HEK293T (cell line): ENCODE data around the gene CEP43.

ENCODE experiments used
- CTCF ChIA-PET: fragments of 350-600 bp; formaldehyde crosslinking; extraction: SDS; loops from one replicate; lab custom pipeline; 2021; ENCODE audit warnings: antibody characterized with exemption, inconsistent platforms; lab: Yijun Ruan, JAX
- POLR2A ChIA-PET: fragments of 350-600 bp; formaldehyde crosslinking; extraction: SDS; loops from one replicate; lab custom pipeline; 2020; ENCODE audit warnings: antibody characterized with exemption, inconsistent platforms; lab: Yijun Ruan, JAX
- DNase-seq: peaks from one replicate; pipeline ENCODE4 v3.0.0; 2012; ENCODE audit warnings: mixed read lengths; ENCODE audit errors: extremely low spot score
- ARNT ChIP-seq: fragments of 450-650 bp; IDR thresholded peaks from 2 replicates; pipeline ENCODE4 v1.6.1; 2017; ENCODE audit warnings: mild to moderate bottlenecking
- BHLHE40 ChIP-seq: fragments of 450-650 bp; IDR thresholded peaks from 2 replicates; pipeline ENCODE4 v1.6.1; 2016; ENCODE audit warnings: mild to moderate bottlenecking, moderate library complexity, borderline replicate concordance
- CTBP1 ChIP-seq: fragments of 450-650 bp; IDR thresholded peaks from 2 replicates; pipeline ENCODE4 v1.6.1; 2016; ENCODE audit warnings: borderline replicate concordance
- ELF4 ChIP-seq: fragments of 450-650 bp; IDR thresholded peaks from 2 replicates; pipeline ENCODE4 v1.6.1; 2017; ENCODE audit warnings: antibody characterized with exemption
- FOXA1 ChIP-seq: fragments of 450-650 bp; IDR thresholded peaks from 2 replicates; pipeline ENCODE4 v1.6.1; 2016; ENCODE audit warnings: mild to moderate bottlenecking
- FOXK2 ChIP-seq: fragments of 450-650 bp; IDR thresholded peaks from 2 replicates; pipeline ENCODE4 v1.6.1; 2016; ENCODE audit warnings: mild to moderate bottlenecking
- FOXM1 ChIP-seq: fragments of 450-650 bp; IDR thresholded peaks from 2 replicates; pipeline ENCODE4 v1.6.1; 2017; ENCODE audit warnings: mild to moderate bottlenecking, borderline replicate concordance
- HDGF ChIP-seq: fragments of 450-650 bp; IDR thresholded peaks from 2 replicates; pipeline ENCODE4 v1.6.1; 2017; ENCODE audit warnings: antibody characterized with exemption, borderline replicate concordance
- L3MBTL2 ChIP-seq: fragments of 450-650 bp; conservative IDR thresholded peaks from 2 replicates; pipeline ENCODE4 v1.6.1; 2016; ENCODE audit warnings: mild to moderate bottlenecking
- LEF1 ChIP-seq: fragments of 450-650 bp; IDR thresholded peaks from 2 replicates; pipeline ENCODE4 v1.6.1; 2017; ENCODE audit warnings: mild to moderate bottlenecking, borderline replicate concordance
- NFRKB ChIP-seq: fragments of 450-650 bp; IDR thresholded peaks from 2 replicates; pipeline ENCODE4 v1.6.1; 2016; ENCODE audit warnings: mild to moderate bottlenecking, moderate library complexity
- SP1 ChIP-seq: fragments of 450-650 bp; IDR thresholded peaks from 2 replicates; pipeline ENCODE4 v1.6.1; 2017
- SUZ12 ChIP-seq: fragments of 450-650 bp; IDR thresholded peaks from 2 replicates; pipeline ENCODE4 v1.6.1; 2016; ENCODE audit warnings: mild to moderate bottlenecking
- TARDBP ChIP-seq: fragments of 450-650 bp; IDR thresholded peaks from 2 replicates; pipeline ENCODE4 v1.6.1; 2016
- ZNF384 ChIP-seq: fragments of 450-650 bp; IDR thresholded peaks from 2 replicates; pipeline ENCODE4 v1.6.1; 2016
- TF ChIP-seq, protein P1 (sequence below): fragments of 450-650 bp; IDR thresholded peaks from 2 replicates; pipeline ENCODE4 v1.6.1; 2016

CEP43 gene

DNA sequence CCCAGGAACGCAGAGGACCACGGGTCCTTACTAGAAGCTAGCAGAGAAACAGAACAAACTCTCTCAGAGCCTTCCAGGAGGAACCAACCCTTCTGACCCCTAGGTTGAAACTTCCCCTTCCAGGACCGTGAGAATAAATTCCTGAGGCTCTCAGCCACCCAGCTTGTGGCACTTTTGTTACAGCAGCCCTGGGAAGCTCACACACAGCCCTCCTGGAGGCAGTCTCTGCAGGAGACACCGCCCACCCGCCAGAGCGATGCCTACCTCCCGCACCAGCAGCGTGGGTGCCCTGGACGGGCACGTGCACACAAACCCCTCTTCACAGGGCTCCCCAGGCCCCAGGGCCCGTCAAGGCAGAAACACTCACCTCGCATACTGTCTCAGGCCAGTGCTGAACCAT lies 47.1 kb upstream of the CEP43 start:
- ChIA-PET POLR2A (no interaction called here), CTCF (interaction anchor here (0.6 to 1.8 kb wide), 7 partner anchors 8 to 181 kb away, joined by 3 to 8 read pairs (median 3); no protein-coding TSS in a partner anchor)
- no peak for DNase-seq
- TF ChIP-seq SP1 (no peak), FOXM1 (no peak), NFRKB (no peak), CTBP1 (no peak), ARNT (no peak), FOXK2 (no peak), ELF4 (no peak), L3MBTL2 (no peak)

DNA sequence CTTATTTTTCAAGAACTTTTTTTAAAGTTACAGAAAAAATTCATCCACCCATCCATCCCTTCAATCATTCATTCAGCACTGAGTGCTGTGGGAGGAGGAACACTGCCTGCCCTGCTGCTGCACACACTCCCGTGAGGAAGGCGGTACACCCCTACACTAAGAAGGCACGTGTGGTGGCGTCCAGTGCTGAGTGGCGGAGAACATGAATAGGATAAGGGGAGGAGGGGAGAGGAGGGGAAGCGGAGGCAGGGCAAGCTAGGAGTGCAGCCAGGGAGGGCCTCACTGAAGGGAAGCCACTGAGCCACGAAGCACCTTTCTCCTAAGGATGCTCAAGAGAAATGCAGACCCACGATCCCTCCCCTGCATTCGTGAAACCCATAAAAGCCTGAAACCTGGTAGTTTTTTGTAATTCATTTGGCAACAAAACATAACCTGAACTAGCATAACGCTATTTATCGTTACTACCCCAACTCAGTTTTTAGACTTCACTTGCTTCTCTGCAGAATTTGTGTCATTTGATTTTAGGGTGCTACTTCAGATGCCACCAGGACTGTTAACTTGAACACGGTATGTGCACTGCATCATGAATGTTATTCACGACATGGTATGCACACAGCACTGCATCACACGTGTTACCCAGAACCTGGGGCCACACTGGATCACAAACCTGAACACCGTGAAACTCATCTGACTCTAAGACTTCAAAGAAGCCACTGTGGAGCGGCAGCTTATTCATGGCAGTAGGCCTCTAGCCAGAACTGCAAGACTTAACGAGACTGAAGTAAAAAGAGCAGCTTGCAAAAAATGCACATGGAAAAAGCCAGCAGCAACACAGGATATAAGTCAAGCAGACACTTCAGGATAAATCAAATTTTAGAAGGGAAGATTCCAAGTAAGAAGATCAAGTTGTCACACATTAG lies 46.4 kb upstream of the CEP43 start:
- TF ChIP-seq FOXM1 (no peak), HDGF (no peak), ELF4 (no peak), L3MBTL2 (no peak), FOXA1 (no peak), LEF1 (no peak), BHLHE40 (no peak), ZNF384 (no peak), SUZ12 (no peak), SP1 (no peak), NFRKB (no peak), FOXK2 (no peak), CTBP1 (no peak), ARNT (no peak)
- TF ChIP-seq, protein P1, sequence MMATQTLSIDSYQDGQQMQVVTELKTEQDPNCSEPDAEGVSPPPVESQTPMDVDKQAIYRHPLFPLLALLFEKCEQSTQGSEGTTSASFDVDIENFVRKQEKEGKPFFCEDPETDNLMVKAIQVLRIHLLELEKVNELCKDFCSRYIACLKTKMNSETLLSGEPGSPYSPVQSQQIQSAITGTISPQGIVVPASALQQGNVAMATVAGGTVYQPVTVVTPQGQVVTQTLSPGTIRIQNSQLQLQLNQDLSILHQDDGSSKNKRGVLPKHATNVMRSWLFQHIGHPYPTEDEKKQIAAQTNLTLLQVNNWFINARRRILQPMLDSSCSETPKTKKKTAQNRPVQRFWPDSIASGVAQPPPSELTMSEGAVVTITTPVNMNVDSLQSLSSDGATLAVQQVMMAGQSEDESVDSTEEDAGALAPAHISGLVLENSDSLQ, result no peak
- ChIA-PET POLR2A (no interaction called here), CTCF (interaction anchor here (2.3 kb wide), 1 partner anchor 178 kb away, joined by 11 read pairs; no protein-coding TSS in a partner anchor)
- no peak for DNase-seq

DNA sequence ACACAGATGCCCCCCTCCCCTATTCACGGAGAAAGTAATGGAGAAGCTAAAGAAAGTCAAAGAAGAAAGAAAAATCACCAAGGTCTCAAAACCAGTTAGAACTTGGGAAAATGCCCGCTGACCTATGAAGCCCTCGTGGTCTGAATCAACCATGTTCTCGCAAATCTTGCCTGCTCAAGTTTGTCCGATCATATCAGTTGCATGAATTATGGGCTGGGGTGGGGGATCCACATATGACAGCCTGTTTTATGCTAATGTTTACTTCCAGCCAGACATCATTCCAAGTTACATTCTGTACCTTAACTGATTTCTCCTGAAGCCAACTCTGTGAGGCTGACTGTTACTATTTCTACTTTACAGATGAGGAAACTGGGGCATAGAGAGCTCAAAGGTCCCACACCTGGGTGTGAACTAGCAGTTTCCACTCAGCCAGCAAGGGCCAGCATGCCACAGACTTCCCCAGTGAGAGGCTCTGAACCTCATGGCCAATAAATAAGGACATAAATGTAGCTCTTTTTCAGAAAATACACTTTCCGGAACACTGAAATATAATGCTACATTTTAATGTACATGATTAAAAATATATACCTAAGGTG lies 45.0 kb upstream of the CEP43 start:
- no peak for TF ChIP-seq NFRKB
- TF ChIP-seq CTBP1, result no peak
- TF ChIP-seq FOXK2, result no peak
- TF ChIP-seq, protein P1, result no peak
- no peak for TF ChIP-seq LEF1
- TF ChIP-seq HDGF, result no peak
- no peak for TF ChIP-seq ELF4
- no peak for TF ChIP-seq FOXM1
- TF ChIP-seq L3MBTL2, result no peak
- no peak for TF ChIP-seq ARNT
- TF ChIP-seq SUZ12, result no peak
- no peak for TF ChIP-seq BHLHE40
- TF ChIP-seq SP1, result no peak
- TF ChIP-seq ZNF384, result no peak
- no peak for TF ChIP-seq TARDBP
- no peak for TF ChIP-seq FOXA1
- ChIA-PET CTCF (interaction anchor here (0.9 to 2.3 kb wide), 4 partner anchors 13 to 179 kb away, joined by 3 to 11 read pairs (median 3); no protein-coding TSS in a partner anchor), POLR2A (no interaction called here)
- no peak for DNase-seq

DNA sequence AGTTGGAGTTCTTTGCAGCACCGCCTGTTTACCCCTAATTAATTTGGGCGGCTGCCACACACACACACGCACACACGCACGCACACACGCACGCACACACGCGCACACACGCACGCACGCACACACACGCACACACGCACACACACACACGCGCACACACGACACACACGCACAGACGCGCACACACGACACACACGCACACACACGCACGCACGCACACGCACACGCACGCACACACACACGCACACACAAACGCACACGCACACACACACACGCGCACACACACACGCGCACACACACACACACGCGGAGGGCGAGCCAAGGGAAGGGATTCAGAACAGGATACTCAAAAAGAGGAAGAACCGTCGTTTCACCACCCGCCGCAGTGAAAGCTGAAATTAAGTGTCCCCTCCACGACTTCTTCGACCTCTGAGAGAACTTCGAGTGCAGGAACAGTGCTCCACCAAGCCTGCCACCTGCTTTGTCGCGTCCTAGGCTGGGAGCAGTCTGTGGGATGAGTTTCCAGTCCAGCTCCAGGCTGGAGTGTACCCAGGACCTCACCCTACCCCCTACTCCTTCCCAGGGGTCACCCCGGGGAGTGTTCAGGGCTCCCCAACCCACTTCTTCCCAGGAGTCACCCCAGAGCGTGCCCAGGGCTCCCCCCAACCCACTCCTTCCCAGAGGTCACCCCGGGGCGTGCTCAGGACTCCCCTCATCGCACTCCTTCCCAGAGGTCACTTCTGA lies 43.9 kb upstream of the CEP43 start:
- peak; percentile 43 for DNase-seq
- POLR2A ChIA-PET, result no interaction called here
- TF ChIP-seq FOXM1, result no peak
- TF ChIP-seq FOXA1, result no peak
- no peak; the same call in 1 of the 2 replicates for TF ChIP-seq L3MBTL2
- TF ChIP-seq NFRKB, result no peak
- TF ChIP-seq SUZ12, result no peak
- TF ChIP-seq ZNF384, result no peak
- no peak for TF ChIP-seq HDGF
- TF ChIP-seq ELF4, result no peak
- no peak for TF ChIP-seq SP1
- no peak for TF ChIP-seq CTBP1
- TF ChIP-seq LEF1, result no peak
- TF ChIP-seq TARDBP, result no peak
- no peak for TF ChIP-seq FOXK2
- no peak for TF ChIP-seq ARNT
- TF ChIP-seq, protein P1, result no peak
- no peak for TF ChIP-seq BHLHE40
- CTCF ChIA-PET, result interaction anchor here (1.1 to 2.3 kb wide), 3 partner anchors 14 to 180 kb away, joined by 3 to 11 read pairs (median 3); no protein-coding TSS in a partner anchor
